Activated T-cell treated with anti-CD3 and anti-CD28 coated beads, Interleukin-2, amount 50 U/mL, for 4 hours (primary cell): ENCODE data around the gene FOXN3. TPM values are rescaled to one million over a fixed set of nuclear protein-coding genes. Genes with fewer than 3 reads are reported as not detected.

ENCODE experiments used
- ATAC-seq, 2 donors: fragments of 200-7000 bp; cut with Tn5 transposase; one replicate each; pipeline ENCODE4 v1.10.0; 2021
- DNase-seq: peaks from one replicate; pipeline ENCODE4 v3.0.0-alpha.2; 2020
- H3K27me3 Mint-ChIP-seq: one replicate; pipeline ENCODE4 v1.8.0; 2021; ENCODE audit warnings: low read depth, mixed read lengths
- H3K36me3 Mint-ChIP-seq: one replicate; pipeline ENCODE4 v1.8.0; 2022; ENCODE audit warnings: mixed read lengths; ENCODE audit not compliant: insufficient read depth
- H3K4me1 Mint-ChIP-seq: one replicate; pipeline ENCODE4 v1.8.0; 2021; ENCODE audit warnings: low read depth, mixed read lengths
- H3K4me3 Mint-ChIP-seq: one replicate; pipeline ENCODE4 v1.8.0; 2021; ENCODE audit warnings: mild to moderate bottlenecking, moderate library complexity, mixed read lengths
- H3K9me3 Mint-ChIP-seq: one replicate; pipeline ENCODE4 v1.8.0; 2021; ENCODE audit warnings: mixed read lengths
- total RNA-seq, 3 donors: library from RNA; stranded (reverse); gene quantifications; one replicate each; pipeline ENCODE4 v1.2.1, GENCODE V29; 2021

The FOXN3 gene
- total RNA-seq, 3 donors from 2014 or later: 67.0 to 83.1 (median 69.5) TPM

- H3K36me3 Mint-ChIP-seq: peaks cover 40% of the 10 kb centered on the region
- H3K4me1 Mint-ChIP-seq: peaks cover 34% of the 10 kb centered on the region
- DNase-seq (no peak), ATAC-seq (no peak)
- H3K27me3 Mint-ChIP-seq: no peaks in the 10 kb centered on the region
- H3K4me3 Mint-ChIP-seq: no peak overlapping the region
- H3K9me3 Mint-ChIP-seq: no peaks in the 10 kb centered on the region
These were observed 72.1 kb downstream of the FOXN3 start for GRCh38 chr14:89344920-89345254.

GRCh38 chr14:89343356-89343755, 73.7 kb downstream of the FOXN3 start:
- H3K27me3 Mint-ChIP-seq: no peaks in the 10 kb centered on the region
- peaks cover 34% of the 10 kb centered on the region for H3K36me3 Mint-ChIP-seq
- ATAC-seq (no peak), DNase-seq (no peak)
- H3K4me3 Mint-ChIP-seq: no peak overlapping the region
- H3K9me3 Mint-ChIP-seq: no peaks in the 10 kb centered on the region
- H3K4me1 Mint-ChIP-seq: peaks cover 34% of the 10 kb centered on the region

GRCh38 chr14:89342049-89342448, 75.0 kb downstream of the FOXN3 start:
- DNase-seq (no peak), ATAC-seq (peak; percentile 62 to 66)
- Mint-ChIP-seq H3K4me3 (no peak overlapping the region), H3K27me3 (no peaks in the 10 kb centered on the region), H3K36me3 (peaks cover 25% of the 10 kb centered on the region), H3K9me3 (no peaks in the 10 kb centered on the region), H3K4me1 (peaks cover 36% of the 10 kb centered on the region)

- no peaks in the 10 kb centered on the region for H3K27me3 Mint-ChIP-seq
- H3K9me3 Mint-ChIP-seq: no peaks in the 10 kb centered on the region
- no peak overlapping the region for H3K4me3 Mint-ChIP-seq
- peaks cover 46% of the 10 kb centered on the region for H3K4me1 Mint-ChIP-seq
- DNase-seq (no peak), ATAC-seq (no peak)
- H3K36me3 Mint-ChIP-seq: peaks cover 18% of the 10 kb centered on the region
These were observed 76.5 kb downstream of the FOXN3 start for GRCh38 chr14:89340200-89341181.

- peaks cover 43% of the 10 kb centered on the region for H3K4me1 Mint-ChIP-seq
- no peak for ATAC-seq
- peaks cover 18% of the 10 kb centered on the region for H3K36me3 Mint-ChIP-seq
- DNase-seq: no peak
- H3K4me3 Mint-ChIP-seq: no peak overlapping the region
- no peaks in the 10 kb centered on the region for H3K27me3 Mint-ChIP-seq
- no peaks in the 10 kb centered on the region for H3K9me3 Mint-ChIP-seq
These were observed 77.5 kb downstream of the FOXN3 start for GRCh38 chr14:89339579-89339978.

- ATAC-seq: no peak
- Mint-ChIP-seq H3K9me3 (no peaks in the 10 kb centered on the region), H3K36me3 (peaks cover 17% of the 10 kb centered on the region), H3K27me3 (no peaks in the 10 kb centered on the region), H3K4me1 (peaks cover 42% of the 10 kb centered on the region), H3K4me3 (no peak overlapping the region)
- DNase-seq: no peak
These were observed 77.9 kb downstream of the FOXN3 start for GRCh38 chr14:89339158-89339557.

GRCh38 chr14:89336338-89336737, 80.7 kb downstream of the FOXN3 start:
- Mint-ChIP-seq H3K4me1 (peaks cover 42% of the 10 kb centered on the region), H3K27me3 (no peaks in the 10 kb centered on the region), H3K36me3 (peaks cover 22% of the 10 kb centered on the region), H3K4me3 (no peak overlapping the region), H3K9me3 (no peaks in the 10 kb centered on the region)
- ATAC-seq (no peak), DNase-seq (no peak)

- no peak for ATAC-seq
- H3K4me1 Mint-ChIP-seq: peaks cover 49% of the 10 kb centered on the region
- no peaks in the 10 kb centered on the region for H3K9me3 Mint-ChIP-seq
- DNase-seq: no peak
- H3K4me3 Mint-ChIP-seq: no peak overlapping the region
- no peaks in the 10 kb centered on the region for H3K27me3 Mint-ChIP-seq
- H3K36me3 Mint-ChIP-seq: peaks cover 19% of the 10 kb centered on the region
These were observed 85.0 kb downstream of the FOXN3 start for GRCh38 chr14:89332031-89332430.

- H3K4me1 Mint-ChIP-seq: peaks cover 48% of the 10 kb centered on the region
- peaks cover 23% of the 10 kb centered on the region for H3K36me3 Mint-ChIP-seq
- no peaks in the 10 kb centered on the region for H3K9me3 Mint-ChIP-seq
- no peak overlapping the region for H3K4me3 Mint-ChIP-seq
- DNase-seq: no peak
- H3K27me3 Mint-ChIP-seq: no peaks in the 10 kb centered on the region
- ATAC-seq: no peak
These were observed 85.6 kb downstream of the FOXN3 start for GRCh38 chr14:89331398-89331797.

GRCh38 chr14:89330236-89331002, 86.6 kb downstream of the FOXN3 start:
- Mint-ChIP-seq H3K4me3 (no peak overlapping the region), H3K36me3 (peaks cover 27% of the 10 kb centered on the region), H3K4me1 (peaks cover 54% of the 10 kb centered on the region), H3K9me3 (no peaks in the 10 kb centered on the region), H3K27me3 (no peaks in the 10 kb centered on the region)
- ATAC-seq (no peak), DNase-seq (no peak)

GRCh38 chr14:89327771-89328212, 89.2 kb downstream of the FOXN3 start:
- Mint-ChIP-seq H3K27me3 (no peaks in the 10 kb centered on the region), H3K36me3 (peaks cover 27% of the 10 kb centered on the region), H3K4me3 (no peak overlapping the region), H3K4me1 (peaks cover 73% of the 10 kb centered on the region), H3K9me3 (no peaks in the 10 kb centered on the region)
- no peak for DNase-seq
- no peak for ATAC-seq

- H3K27me3 Mint-ChIP-seq: no peaks in the 10 kb centered on the region
- H3K9me3 Mint-ChIP-seq: no peaks in the 10 kb centered on the region
- H3K4me1 Mint-ChIP-seq: peaks cover 67% of the 10 kb centered on the region
- DNase-seq (no peak), ATAC-seq (no peak)
- no peak overlapping the region for H3K4me3 Mint-ChIP-seq
- H3K36me3 Mint-ChIP-seq: peaks cover 29% of the 10 kb centered on the region
These were observed 91.1 kb downstream of the FOXN3 start for GRCh38 chr14:89325959-89326358.

GRCh38 chr14:89325299-89325883, 91.6 kb downstream of the FOXN3 start:
- Mint-ChIP-seq H3K27me3 (no peaks in the 10 kb centered on the region), H3K4me3 (no peak overlapping the region), H3K9me3 (no peaks in the 10 kb centered on the region), H3K36me3 (peaks cover 29% of the 10 kb centered on the region), H3K4me1 (peaks cover 64% of the 10 kb centered on the region)
- DNase-seq (no peak), ATAC-seq (peak in 1 of 2 donors; percentile 25)

GRCh38 chr14:89324501-89325298, 92.3 kb downstream of the FOXN3 start:
- ATAC-seq (peak; percentile 18 to 35), DNase-seq (no peak)
- H3K9me3 Mint-ChIP-seq: no peaks in the 10 kb centered on the region

More at GRCh38 chr14:89324501-89325298, 92.3 kb downstream of the FOXN3 start:
- Mint-ChIP-seq H3K4me1 (peaks cover 57% of the 10 kb centered on the region), H3K27me3 (no peaks in the 10 kb centered on the region), H3K36me3 (peaks cover 32% of the 10 kb centered on the region), H3K4me3 (no peak overlapping the region)
